ENCODE results near the gene OBSCN.

Gene OBSCN

GRCh38 chr1:228280106-228280901 is 72.5 kb downstream of the OBSCN start:
- DNase-seq: no peak

GRCh38 chr1:228280961-228281591 is 73.2 kb downstream of the OBSCN start:
- DNase-seq: no peak

- no peak for DNase-seq
Measured at GRCh38 chr1:228281631-228282328, 73.9 kb downstream of the OBSCN start.

GRCh38 chr1:228282329-228283042 is 74.6 kb downstream of the OBSCN start:
- no peak for DNase-seq

GRCh38 chr1:228283043-228283371 is 75.2 kb downstream of the OBSCN start:
- no peak for DNase-seq

- no peak for DNase-seq
Measured at GRCh38 chr1:228283476-228284147, 75.8 kb downstream of the OBSCN start.

- no peak for DNase-seq
Measured at GRCh38 chr1:228284148-228284495, 76.3 kb downstream of the OBSCN start.

- no peak for DNase-seq
Measured at GRCh38 chr1:228284521-228284920, 76.7 kb downstream of the OBSCN start.

GRCh38 chr1:228285661-228286504 is 78.0 kb downstream of the OBSCN start:
- DNase-seq: no peak

- no peak for DNase-seq
Measured at GRCh38 chr1:228286505-228287417, 78.9 kb downstream of the OBSCN start.

- no peak for DNase-seq
Measured at GRCh38 chr1:228287541-228288425, 79.9 kb downstream of the OBSCN start.

- DNase-seq: no peak
Measured at GRCh38 chr1:228288536-228289238, 80.8 kb downstream of the OBSCN start.

- DNase-seq: no peak
Measured at GRCh38 chr1:228289239-228289849, 81.5 kb downstream of the OBSCN start.

GRCh38 chr1:228289996-228290881 is 82.4 kb downstream of the OBSCN start:
- DNase-seq: no peak

GRCh38 chr1:228291906-228292608 is 84.2 kb downstream of the OBSCN start:
- no peak for DNase-seq

- DNase-seq: no peak
Measured at GRCh38 chr1:228292609-228292911, 84.7 kb downstream of the OBSCN start.

GRCh38 chr1:228293393-228293792 is 85.5 kb downstream of the OBSCN start:
- no peak for DNase-seq
